Measurements from ENCODE around the gene ADCY5.

ADCY5 gene

DNA sequence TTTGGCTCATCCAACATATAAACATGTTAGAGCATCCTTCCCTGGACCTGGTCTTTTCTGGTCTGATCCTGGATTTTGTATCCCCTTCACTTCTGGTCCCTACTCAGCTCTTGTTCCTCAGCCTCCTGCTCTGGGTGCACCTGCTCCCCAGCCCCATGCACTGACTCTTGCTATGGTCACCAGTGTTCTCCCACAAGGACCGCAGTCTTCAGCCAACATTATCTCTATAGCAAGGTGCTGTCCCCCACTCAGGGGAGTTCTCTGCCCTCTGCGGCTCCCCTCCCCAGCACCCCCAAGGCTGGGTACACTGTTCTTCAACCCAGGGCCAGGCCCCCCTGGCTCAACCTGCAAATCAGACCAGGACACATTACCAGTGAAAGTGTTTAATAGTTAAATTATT, 167.0 kb downstream of the ADCY5 start:
- TF ChIP-seq, protein P1, sequence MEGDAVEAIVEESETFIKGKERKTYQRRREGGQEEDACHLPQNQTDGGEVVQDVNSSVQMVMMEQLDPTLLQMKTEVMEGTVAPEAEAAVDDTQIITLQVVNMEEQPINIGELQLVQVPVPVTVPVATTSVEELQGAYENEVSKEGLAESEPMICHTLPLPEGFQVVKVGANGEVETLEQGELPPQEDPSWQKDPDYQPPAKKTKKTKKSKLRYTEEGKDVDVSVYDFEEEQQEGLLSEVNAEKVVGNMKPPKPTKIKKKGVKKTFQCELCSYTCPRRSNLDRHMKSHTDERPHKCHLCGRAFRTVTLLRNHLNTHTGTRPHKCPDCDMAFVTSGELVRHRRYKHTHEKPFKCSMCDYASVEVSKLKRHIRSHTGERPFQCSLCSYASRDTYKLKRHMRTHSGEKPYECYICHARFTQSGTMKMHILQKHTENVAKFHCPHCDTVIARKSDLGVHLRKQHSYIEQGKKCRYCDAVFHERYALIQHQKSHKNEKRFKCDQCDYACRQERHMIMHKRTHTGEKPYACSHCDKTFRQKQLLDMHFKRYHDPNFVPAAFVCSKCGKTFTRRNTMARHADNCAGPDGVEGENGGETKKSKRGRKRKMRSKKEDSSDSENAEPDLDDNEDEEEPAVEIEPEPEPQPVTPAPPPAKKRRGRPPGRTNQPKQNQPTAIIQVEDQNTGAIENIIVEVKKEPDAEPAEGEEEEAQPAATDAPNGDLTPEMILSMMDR (IDR thresholded peaks at IDR 0.05; ENCODE audit: control insufficient read depth, insufficient read depth, low read depth, low read length, missing control alignments) = no peak
- DNase-seq (ENCODE audit: low read depth) = no peak
- H3K4me3 ChIP-seq (ENCODE audit: control insufficient read depth, low read depth, low read length) = no peak overlapping the region

DNA sequence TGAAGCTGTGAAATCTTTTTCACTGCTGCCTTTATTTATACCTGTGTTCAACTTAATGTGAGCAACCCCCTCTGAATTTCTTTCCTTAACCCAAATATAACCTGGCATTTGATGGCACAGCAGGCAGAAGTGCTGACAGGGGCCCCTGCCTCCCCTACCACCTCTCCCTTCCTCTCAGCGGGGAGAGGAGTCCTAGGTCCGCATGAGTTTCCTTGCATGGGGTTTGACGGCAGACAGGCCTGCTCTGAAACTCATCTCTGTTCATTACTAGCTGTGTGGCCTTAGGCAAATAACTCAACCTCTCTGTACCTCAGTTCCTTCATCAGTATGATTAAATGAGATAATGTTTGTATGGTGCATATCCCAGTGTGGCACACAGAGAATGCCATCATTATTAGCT, 167.5 kb downstream of the ADCY5 start:
- no peak for DNase-seq (ENCODE audit: low read depth)
- TF ChIP-seq, protein P1 (IDR thresholded peaks at IDR 0.05; ENCODE audit: control insufficient read depth, insufficient read depth, low read depth, low read length, missing control alignments) = no peak
- H3K4me3 ChIP-seq (ENCODE audit: control insufficient read depth, low read depth, low read length) = no peak overlapping the region

DNA sequence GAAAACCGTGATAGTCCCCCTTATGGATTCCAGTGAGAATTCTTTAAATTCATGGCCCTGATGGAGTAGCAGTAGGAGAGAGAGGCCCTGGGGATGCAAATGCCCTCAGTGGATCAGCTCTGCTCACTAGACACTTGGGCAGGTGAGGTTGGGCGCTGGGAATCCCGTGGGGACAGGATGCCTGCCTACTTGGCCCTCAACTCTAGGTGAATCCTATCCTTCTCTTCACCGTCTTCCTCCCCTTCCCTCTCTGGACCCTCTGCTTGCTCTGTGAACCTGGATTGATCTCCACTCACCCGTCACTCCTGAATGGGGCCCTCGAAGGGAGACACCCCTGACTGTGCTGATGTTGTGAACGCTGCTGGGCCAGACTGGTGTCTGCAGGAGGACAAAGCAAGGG, 169.8 kb downstream of the ADCY5 start:
- H3K4me3 ChIP-seq (ENCODE audit: control insufficient read depth, low read depth, low read length) = no peak overlapping the region
- TF ChIP-seq, protein P1 (IDR thresholded peaks at IDR 0.05; ENCODE audit: control insufficient read depth, insufficient read depth, low read depth, low read length, missing control alignments) = no peak
- DNase-seq (ENCODE audit: low read depth) = no peak

DNA sequence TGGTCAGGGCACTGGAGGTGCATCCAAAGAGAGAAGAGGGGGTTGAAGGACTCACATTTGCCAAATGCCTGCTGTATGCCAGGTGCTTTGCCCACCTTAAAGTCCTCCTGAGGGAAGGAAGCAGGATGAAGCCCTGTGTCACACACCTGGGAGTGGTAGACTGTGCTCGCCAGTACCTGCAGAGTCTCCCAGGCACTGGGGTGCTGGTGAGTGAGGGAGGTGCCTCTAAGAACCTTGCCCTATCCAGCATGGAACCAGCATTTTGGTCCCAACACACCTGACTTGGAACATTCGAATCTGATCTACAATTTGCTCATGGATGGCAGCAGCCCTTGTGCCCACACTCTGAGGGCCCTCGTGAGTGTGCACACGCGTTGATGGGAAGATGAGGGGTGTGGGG, 170.4 kb downstream of the ADCY5 start:
- DNase-seq (ENCODE audit: low read depth) = no peak
- no peak overlapping the region for H3K4me3 ChIP-seq (ENCODE audit: control insufficient read depth, low read depth, low read length)
- TF ChIP-seq, protein P1 (IDR thresholded peaks at IDR 0.05; ENCODE audit: control insufficient read depth, insufficient read depth, low read depth, low read length, missing control alignments) = no peak

DNA sequence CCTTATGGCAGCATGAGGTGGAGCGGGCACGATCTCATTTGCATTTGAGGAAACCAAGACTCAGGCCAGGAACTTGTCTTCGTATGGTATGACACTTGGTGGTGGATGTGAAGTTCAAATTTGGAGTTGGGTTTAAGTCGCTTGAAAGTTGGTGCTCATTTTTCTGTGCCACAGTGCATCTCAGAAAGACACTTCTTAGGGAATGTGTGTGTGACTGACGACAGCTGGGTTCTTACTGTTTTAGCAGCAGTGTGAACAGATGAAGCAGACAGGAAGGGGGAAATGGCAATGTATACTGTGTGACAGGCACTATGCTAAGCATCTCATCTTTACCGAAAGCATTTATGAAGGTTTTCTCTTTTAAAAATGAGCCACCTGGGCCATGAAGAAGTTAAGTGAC, 171.8 kb downstream of the ADCY5 start:
- DNase-seq (ENCODE audit: low read depth) = no peak
- H3K4me3 ChIP-seq (ENCODE audit: control insufficient read depth, low read depth, low read length) = no peak overlapping the region
- TF ChIP-seq, protein P1 (IDR thresholded peaks at IDR 0.05; ENCODE audit: control insufficient read depth, insufficient read depth, low read depth, low read length, missing control alignments) = no peak

DNA sequence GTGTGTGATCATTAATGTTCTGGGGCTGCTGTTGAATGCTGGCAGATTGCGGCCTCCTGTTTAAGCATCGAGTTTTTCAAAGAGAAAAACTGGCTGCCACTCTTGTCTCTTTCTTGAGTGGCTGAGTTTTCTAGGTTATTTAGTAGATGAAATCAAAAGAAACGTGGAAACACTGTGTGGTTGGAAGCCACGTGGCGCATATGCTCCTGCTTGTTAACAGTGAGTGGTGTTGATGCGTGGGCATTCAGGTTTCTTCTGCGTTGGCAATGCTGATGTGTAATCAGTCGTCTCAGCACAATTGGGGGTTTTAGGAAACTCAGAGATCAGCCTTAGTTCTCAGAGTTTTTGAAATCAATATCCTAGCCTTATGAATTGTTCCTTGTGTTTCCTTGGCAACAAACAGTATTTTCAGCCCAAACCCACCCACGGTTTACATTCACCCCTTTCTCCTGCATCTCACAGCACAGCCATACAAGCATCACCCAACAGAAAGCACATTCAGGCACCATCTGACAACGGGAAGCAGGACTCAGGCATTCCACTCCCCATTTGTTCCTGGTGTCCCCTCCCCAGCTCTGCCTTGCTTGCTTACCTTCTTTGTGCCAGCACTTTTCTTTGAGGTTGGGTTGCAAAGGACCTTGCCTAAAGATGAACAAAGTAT, 172.4 kb downstream of the ADCY5 start:
- TF ChIP-seq, protein P1 (IDR thresholded peaks at IDR 0.05; ENCODE audit: control insufficient read depth, insufficient read depth, low read depth, low read length, missing control alignments) = no peak
- DNase-seq (ENCODE audit: low read depth) = no peak
- no peak overlapping the region for H3K4me3 ChIP-seq (ENCODE audit: control insufficient read depth, low read depth, low read length)

Measured in AG09309 (cell line).